Activated T-helper 1 cell treated with anti-CD3 and anti-CD28 coated beads, Interleukin-12 subunit alpha, Interleukin-12 subunit beta, Interleukin-2, Interleukin-4 antibody, amounts not matched to agents 30 ng/mL and 10 ng/mL and 1 ng/mL, durations not matched to agents 14 hours and 24 hours and 36 hours (primary cell): Measurements from ENCODE around the gene DCLK2. TPM values are rescaled to one million over a fixed set of nuclear protein-coding genes. Genes with fewer than 3 reads are reported as not detected.

ENCODE experiments used
- DNase-seq: peaks from one replicate; pipeline ENCODE4 v3.0.0; 2021; ENCODE audit warnings: low spot score
- H3K27ac Mint-ChIP-seq: one replicate; pipeline ENCODE4 v1.8.0; 2021; ENCODE audit warnings: mild to moderate bottlenecking, mixed read lengths
- H3K27me3 Mint-ChIP-seq: one replicate; pipeline ENCODE4 v1.8.0; 2022; ENCODE audit warnings: mild to moderate bottlenecking, moderate library complexity, mixed read lengths; ENCODE audit not compliant: insufficient read depth
- H3K36me3 Mint-ChIP-seq: one replicate; pipeline ENCODE4 v1.8.0; 2021; ENCODE audit warnings: low read depth, mixed read lengths
- H3K4me1 Mint-ChIP-seq: one replicate; pipeline ENCODE4 v1.8.0; 2021; ENCODE audit warnings: low read depth, mixed read lengths
- H3K4me3 Mint-ChIP-seq: one replicate; pipeline ENCODE4 v1.8.0; 2021; ENCODE audit warnings: mild to moderate bottlenecking, moderate library complexity, mixed read lengths
- H3K9me3 Mint-ChIP-seq: one replicate; pipeline ENCODE4 v1.8.0; 2021; ENCODE audit warnings: mixed read lengths
- intact Hi-C: fragments of 100-400 bp; cut with micrococcal nuclease; formaldehyde crosslinking; loops from one replicate; pipeline ENCODE4 v1.15.1; 2024
- total RNA-seq: library from RNA; stranded (reverse); gene quantifications from 2 replicates; pipeline ENCODE4 v1.2.3, GENCODE V29; 2022

The DCLK2 gene
- total RNA-seq, 1 donor from 2014 or later: 0.08 TPM

- no peaks in the 10 kb centered on the region for H3K4me1 Mint-ChIP-seq
- intact Hi-C loops: loop anchor here (5.0 kb wide), 1 partner anchor 1505 kb away; no protein-coding TSS in a partner anchor
- H3K4me3 Mint-ChIP-seq: no peak overlapping the region
- peaks cover 4% of the 10 kb centered on the region for H3K36me3 Mint-ChIP-seq
- H3K27me3 Mint-ChIP-seq: no peaks in the 10 kb centered on the region
- no peak for DNase-seq
- no peaks in the 10 kb centered on the region for H3K9me3 Mint-ChIP-seq
- H3K27ac Mint-ChIP-seq: no peak overlapping the region
Measured at GRCh38 chr4:150262611-150263010, 184.4 kb downstream of the DCLK2 start.

DNA sequence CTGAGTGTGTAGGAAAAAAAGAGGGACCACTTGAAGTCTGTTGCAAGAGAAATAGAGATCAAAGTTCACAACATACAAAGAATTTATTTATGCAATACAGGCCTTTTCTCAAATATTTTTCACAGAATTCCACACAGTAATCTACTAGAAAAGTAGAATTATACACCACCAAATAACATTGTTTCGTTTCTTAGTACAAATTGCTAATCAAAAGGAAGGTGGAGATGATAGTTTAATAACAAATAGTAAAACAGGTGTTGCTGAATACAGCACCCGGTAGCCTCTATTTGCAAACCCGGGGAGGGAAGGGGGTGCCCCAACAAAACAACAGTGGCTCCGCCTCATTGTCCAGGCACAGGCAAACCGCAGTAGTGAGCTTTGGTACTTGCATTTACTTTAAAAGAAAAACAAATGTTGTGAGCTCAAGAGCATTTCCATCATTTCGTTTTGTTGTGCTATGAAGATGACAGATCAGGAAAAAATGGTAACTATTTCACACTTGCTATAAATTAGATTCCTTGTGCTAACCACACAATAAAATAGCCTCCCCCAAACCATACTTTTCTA, 186.4 kb downstream of the DCLK2 start:
- H3K27me3 Mint-ChIP-seq: no peaks in the 10 kb centered on the region
- no peak overlapping the region for H3K27ac Mint-ChIP-seq
- no peaks in the 10 kb centered on the region for H3K4me1 Mint-ChIP-seq
- peaks cover 5% of the 10 kb centered on the region for H3K36me3 Mint-ChIP-seq
- H3K4me3 Mint-ChIP-seq: no peak overlapping the region
- H3K9me3 Mint-ChIP-seq: no peaks in the 10 kb centered on the region
- no peak for DNase-seq
- intact Hi-C loops: loop anchor here (5.0 kb wide), 1 partner anchor 1503 kb away; no protein-coding TSS in a partner anchor

DNA sequence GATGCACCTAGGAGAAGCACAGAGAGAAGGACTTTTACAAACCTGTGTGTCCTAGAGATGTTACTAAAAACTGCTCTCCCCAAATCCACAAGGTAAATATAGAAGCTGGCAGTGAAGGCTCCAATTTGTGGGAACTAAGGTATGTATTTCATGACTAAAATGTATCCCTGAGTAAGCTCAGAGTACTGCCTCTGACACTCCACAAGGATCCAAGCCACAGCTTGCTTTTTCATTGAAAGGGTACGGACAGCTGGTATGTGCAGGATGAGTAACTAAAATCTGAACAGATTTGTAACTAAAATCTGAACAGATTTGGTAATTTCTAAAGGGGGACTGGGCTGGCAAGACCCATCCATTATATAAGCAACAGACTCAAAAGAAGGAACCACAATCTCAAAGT, 187.6 kb downstream of the DCLK2 start:
- no peaks in the 10 kb centered on the region for H3K27me3 Mint-ChIP-seq
- no peaks in the 10 kb centered on the region for H3K9me3 Mint-ChIP-seq
- peaks cover 9% of the 10 kb centered on the region for H3K36me3 Mint-ChIP-seq
- H3K27ac Mint-ChIP-seq: no peak overlapping the region
- no peak for DNase-seq
- H3K4me1 Mint-ChIP-seq: no peaks in the 10 kb centered on the region
- H3K4me3 Mint-ChIP-seq: no peak overlapping the region
- intact Hi-C loops: no loop called here

DNA sequence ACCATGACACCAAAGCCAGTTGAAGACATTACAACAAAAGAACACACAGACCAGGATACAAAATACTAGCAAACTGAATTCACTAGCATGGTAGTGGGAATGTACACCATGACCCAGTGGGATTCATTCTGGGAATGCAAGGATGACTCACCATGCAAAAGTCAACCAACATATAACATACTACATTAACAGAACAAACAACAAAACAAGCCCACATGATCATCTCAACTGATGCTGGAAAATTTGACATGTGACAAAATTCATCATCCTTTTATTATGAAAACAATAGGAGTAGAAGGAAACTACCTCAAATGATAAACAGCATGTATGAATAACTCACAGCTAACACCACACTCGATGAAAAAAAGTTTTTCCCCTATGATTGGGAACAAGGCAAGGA, 190.2 kb downstream of the DCLK2 start:
- Mint-ChIP-seq H3K4me1 (no peaks in the 10 kb centered on the region), H3K4me3 (no peak overlapping the region), H3K9me3 (no peaks in the 10 kb centered on the region), H3K27me3 (no peaks in the 10 kb centered on the region), H3K36me3 (peaks cover 6% of the 10 kb centered on the region), H3K27ac (peak overlapping the region; percentile 2)
- intact Hi-C loops: no loop called here
- no peak for DNase-seq

DNA sequence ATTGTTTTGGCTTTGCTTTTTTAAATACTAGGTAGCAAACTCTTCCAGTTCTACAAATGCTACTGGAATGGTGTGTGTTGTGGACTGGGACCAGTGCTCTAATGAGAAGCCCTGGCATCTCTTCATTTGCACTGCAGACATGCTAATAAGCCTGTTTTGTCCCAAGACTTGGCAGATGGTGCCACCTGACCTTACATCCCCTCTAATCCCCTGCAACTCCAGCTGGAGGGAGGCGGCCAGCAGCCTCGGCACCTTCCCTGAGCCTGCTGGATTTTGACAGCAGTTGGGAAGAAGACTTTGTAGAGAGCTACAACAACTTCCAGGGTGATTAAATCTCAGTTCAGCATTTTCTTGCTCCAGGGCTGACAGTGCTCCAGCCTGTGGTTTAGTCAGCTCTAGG, 200.0 kb downstream of the DCLK2 start:
- no peak for DNase-seq
- H3K4me3 Mint-ChIP-seq: no peak overlapping the region
- H3K9me3 Mint-ChIP-seq: no peaks in the 10 kb centered on the region
- H3K36me3 Mint-ChIP-seq: peaks cover 30% of the 10 kb centered on the region
- no peak overlapping the region for H3K27ac Mint-ChIP-seq
- no peaks in the 10 kb centered on the region for H3K4me1 Mint-ChIP-seq
- no peaks in the 10 kb centered on the region for H3K27me3 Mint-ChIP-seq
- intact Hi-C loops: no loop called here

DNA sequence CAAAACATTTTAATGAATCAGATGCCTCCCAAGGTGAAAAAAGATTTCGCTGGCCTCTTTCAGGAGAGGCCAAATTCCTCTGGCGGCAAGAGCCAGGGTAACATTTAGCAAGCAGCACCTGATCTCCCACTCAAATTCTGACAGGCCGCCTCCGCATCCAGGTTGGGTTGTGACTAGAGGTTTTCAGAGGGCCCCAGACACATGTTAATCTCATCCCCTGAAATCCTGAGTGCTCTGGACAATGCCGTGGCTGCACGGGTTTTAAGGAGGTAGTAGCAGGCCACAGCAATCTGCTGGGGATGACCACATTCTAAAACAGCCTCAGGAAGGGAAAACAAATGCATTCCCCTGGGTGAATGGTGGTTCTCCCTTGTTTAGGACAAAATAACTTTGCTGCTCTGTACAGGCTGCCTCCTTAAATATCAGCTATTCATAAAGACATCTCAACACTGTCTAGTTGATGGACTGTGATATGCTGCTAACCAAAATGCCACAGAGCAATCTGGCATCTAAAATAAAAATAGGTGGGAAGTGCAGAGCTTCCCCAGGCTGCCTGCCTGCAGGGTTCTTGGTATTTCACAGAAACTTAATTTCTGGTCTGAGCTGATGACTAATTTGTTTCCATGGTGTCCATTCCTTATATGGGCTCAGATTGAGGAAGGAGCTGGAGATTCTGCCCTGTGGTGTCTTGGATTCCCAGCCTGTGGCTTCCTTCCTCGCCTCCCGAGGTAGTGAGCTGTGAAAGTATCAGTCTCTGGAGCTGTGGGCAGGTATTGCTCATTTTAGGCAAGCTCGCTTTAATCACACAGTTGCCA, 202.0 kb downstream of the DCLK2 start:
- no peak for DNase-seq
- no peak overlapping the region for H3K27ac Mint-ChIP-seq
- no peak overlapping the region for H3K4me3 Mint-ChIP-seq
- intact Hi-C loops: no loop called here
- H3K9me3 Mint-ChIP-seq: no peaks in the 10 kb centered on the region
- peaks cover 25% of the 10 kb centered on the region for H3K36me3 Mint-ChIP-seq
- no peaks in the 10 kb centered on the region for H3K4me1 Mint-ChIP-seq
- no peaks in the 10 kb centered on the region for H3K27me3 Mint-ChIP-seq

DNA sequence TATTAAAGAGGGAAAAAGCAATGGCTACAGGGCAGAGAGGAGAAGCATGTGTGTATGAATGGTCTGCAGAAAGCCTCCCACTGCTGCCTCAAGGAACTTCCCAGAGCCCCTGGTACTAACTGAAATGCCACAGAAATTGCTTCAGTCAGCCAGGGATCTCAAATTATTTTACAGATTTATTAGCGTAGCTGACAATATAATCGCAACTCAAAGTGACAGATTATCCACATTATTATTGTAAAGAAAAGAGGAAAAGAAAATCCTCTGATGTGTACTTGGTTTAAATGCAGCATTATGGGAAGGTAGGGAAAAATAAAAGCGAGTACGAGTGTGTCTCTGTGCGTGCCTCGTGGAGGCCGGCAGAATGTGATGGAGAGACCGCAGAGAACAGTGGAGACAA, 202.7 kb downstream of the DCLK2 start:
- Mint-ChIP-seq H3K9me3 (no peaks in the 10 kb centered on the region), H3K27ac (no peak overlapping the region), H3K27me3 (no peaks in the 10 kb centered on the region), H3K4me3 (no peak overlapping the region), H3K36me3 (peaks cover 19% of the 10 kb centered on the region), H3K4me1 (no peaks in the 10 kb centered on the region)
- no peak for DNase-seq
- intact Hi-C loops: no loop called here

DNA sequence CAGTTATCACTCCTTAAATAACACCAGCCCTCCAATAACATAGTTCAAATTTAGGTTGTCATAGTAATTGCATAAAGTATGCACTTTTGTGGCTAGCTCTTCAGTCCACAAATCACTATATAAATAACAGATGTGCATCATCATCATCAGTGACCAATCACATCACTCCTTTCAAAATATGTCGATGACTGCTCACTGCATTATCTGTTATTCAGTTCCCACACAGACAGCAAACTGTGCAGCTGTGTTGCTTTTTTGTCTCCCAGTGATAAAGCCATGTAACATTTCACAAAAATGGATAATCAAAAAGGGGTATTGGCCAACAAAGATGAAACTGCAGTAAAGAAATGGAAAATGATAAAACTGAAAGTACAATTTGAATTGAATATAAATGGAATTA, 205.4 kb downstream of the DCLK2 start:
- no peaks in the 10 kb centered on the region for H3K4me1 Mint-ChIP-seq
- DNase-seq: no peak
- intact Hi-C loops: no loop called here
- H3K9me3 Mint-ChIP-seq: no peaks in the 10 kb centered on the region
- H3K36me3 Mint-ChIP-seq: peaks cover 9% of the 10 kb centered on the region
- no peaks in the 10 kb centered on the region for H3K27me3 Mint-ChIP-seq
- no peak overlapping the region for H3K27ac Mint-ChIP-seq
- H3K4me3 Mint-ChIP-seq: no peak overlapping the region

- no peak for DNase-seq
- Mint-ChIP-seq H3K9me3 (no peaks in the 10 kb centered on the region), H3K4me3 (no peak overlapping the region), H3K4me1 (no peaks in the 10 kb centered on the region), H3K36me3 (peaks cover 7% of the 10 kb centered on the region), H3K27ac (no peak overlapping the region), H3K27me3 (no peaks in the 10 kb centered on the region)
- intact Hi-C loops: no loop called here
Measured at GRCh38 chr4:150286656-150287055, 208.4 kb downstream of the DCLK2 start.

DNA sequence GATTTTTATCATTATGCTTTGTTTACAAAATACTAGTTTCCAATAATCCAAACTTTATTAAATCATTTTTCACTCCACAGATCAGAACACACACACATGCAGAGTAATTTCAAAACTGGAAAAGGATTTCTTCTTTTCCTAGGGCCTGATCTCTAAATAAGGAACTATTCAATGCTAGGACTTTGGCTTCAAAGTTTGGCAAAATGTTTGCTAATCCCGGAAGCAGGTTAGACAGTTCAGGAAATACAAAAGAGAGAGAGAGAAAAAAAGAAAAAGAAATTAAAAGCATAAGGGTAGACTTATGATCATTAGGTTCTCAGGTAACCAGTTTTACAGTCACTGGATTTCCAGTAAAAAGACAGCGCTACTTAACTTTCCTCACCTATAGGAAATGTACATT, 211.0 kb downstream of the DCLK2 start:
- intact Hi-C loops: no loop called here
- H3K27me3 Mint-ChIP-seq: no peaks in the 10 kb centered on the region
- H3K4me3 Mint-ChIP-seq: no peak overlapping the region
- peaks cover 5% of the 10 kb centered on the region for H3K9me3 Mint-ChIP-seq
- no peak for DNase-seq
- H3K27ac Mint-ChIP-seq: no peak overlapping the region
- no peaks in the 10 kb centered on the region for H3K4me1 Mint-ChIP-seq
- peaks cover 4% of the 10 kb centered on the region for H3K36me3 Mint-ChIP-seq

DNA sequence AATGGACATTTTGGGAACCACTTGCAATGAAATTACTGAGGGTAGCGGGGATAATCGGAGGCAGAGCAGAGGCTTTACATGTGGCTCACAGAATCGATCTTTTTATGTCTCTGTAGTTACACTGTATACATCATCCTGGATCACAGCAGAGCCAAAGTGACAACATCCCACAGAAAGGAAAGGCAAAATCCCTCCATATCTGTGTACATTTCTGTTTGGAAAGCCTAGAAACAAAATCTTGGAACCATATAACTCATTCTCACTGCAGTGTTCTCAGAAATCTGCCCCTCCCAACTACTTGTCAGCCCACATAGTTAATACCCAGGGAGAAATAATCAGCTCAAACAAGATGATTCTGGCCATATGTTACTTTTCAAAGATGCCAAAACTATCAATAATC, 211.6 kb downstream of the DCLK2 start:
- peaks cover 4% of the 10 kb centered on the region for H3K36me3 Mint-ChIP-seq
- intact Hi-C loops: loop anchor here (10.0 kb wide), 1 partner anchor 305 kb away; no protein-coding TSS in a partner anchor
- H3K4me1 Mint-ChIP-seq: no peaks in the 10 kb centered on the region
- H3K4me3 Mint-ChIP-seq: no peak overlapping the region
- no peak for DNase-seq
- H3K27ac Mint-ChIP-seq: no peak overlapping the region
- H3K27me3 Mint-ChIP-seq: no peaks in the 10 kb centered on the region
- H3K9me3 Mint-ChIP-seq: peaks cover 5% of the 10 kb centered on the region

DNA sequence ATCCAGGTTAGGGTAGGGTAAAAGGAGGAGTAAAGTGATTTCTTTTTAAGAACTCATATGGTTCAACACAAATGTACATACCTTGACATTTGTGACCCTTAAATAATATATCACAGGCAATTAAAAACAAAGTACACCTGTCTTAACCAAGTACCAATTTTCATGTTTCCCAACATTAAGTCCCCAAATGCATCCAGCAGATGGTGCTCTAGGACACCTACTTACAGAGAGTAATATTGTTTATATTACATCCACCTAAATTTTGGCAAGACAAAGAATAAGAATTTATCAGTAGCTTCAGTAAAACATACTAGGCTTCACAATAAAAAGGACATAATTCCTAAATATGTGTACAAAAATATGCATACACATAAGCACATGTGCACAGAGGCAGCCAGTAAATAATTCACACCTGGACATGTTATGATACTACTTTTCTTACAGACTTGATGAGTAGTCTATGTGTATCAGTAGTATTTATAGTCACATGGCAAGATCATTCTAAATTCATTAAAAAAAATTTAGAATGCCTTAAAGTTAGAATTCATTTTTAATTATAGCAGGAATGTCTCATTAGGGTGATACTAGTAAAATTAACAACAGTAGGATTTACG, 219.7 kb downstream of the DCLK2 start:
- H3K27ac Mint-ChIP-seq: no peak overlapping the region
- H3K4me1 Mint-ChIP-seq: peaks cover 18% of the 10 kb centered on the region
- H3K36me3 Mint-ChIP-seq: peaks cover 3% of the 10 kb centered on the region
- intact Hi-C loops: loop anchor here (1.0 to 10.0 kb wide), 5 partner anchors 297 to 801 kb away; partner anchors contain the start of gene RPS3A
- no peak overlapping the region for H3K4me3 Mint-ChIP-seq
- DNase-seq: no peak
- H3K9me3 Mint-ChIP-seq: peaks cover 7% of the 10 kb centered on the region
- H3K27me3 Mint-ChIP-seq: no peaks in the 10 kb centered on the region

DNA sequence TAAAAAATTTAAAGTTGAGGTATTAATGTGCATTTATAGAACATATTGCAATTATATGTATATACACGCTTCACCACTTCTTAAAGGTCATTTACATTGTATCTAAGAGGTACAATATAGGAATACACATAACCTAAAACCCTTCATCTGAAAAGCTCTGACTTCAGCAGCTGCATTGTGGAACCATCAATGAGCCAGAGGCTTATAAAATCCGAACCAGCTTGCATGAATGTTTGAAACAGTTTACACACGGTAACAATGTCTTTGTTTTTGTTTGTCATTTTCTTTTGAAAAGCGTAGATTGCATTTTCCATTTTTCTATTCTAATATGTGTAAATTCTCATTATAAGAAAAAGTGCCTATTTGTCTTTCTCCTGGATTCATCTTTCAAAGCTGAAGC, 221.6 kb downstream of the DCLK2 start:
- Mint-ChIP-seq H3K27ac (no peak overlapping the region), H3K4me3 (no peak overlapping the region), H3K27me3 (no peaks in the 10 kb centered on the region), H3K36me3 (peaks cover 3% of the 10 kb centered on the region), H3K9me3 (peaks cover 9% of the 10 kb centered on the region), H3K4me1 (peaks cover 22% of the 10 kb centered on the region)
- intact Hi-C loops: loop anchor here (5.0 to 10.0 kb wide), 4 partner anchors 192 to 732 kb away; no protein-coding TSS in a partner anchor
- no peak for DNase-seq
